Fibroblast of skin of abdomen (primary cell): ENCODE measurements around the gene ENTPD1. TPM values are rescaled to one million over a fixed set of nuclear protein-coding genes. Genes with fewer than 3 reads are reported as not detected.
"Not testable (repeated sequence)": the region's sequence is repeated elsewhere in the genome, so short reads cannot be mapped to it uniquely, and the experiment has no call there.

Source experiments
- DNase-seq: peaks from one replicate; pipeline ENCODE4 v3.0.0-alpha.2; 2013
- polyA plus RNA-seq, 2 experiments: library from polyadenylated mRNA; unstranded; fragments of 120-200 nt; gene quantifications; one replicate each; pipeline ENCODE4 v1.2.1, GENCODE V29; 2013; ENCODE audit not compliant: insufficient read length in 2 of 2

The ENTPD1 gene
- polyA plus RNA-seq (2013, experiment 1 of 2; ENCODE audit: insufficient read length) = 2.0 TPM
- polyA plus RNA-seq (2013, experiment 2 of 2; ENCODE audit: insufficient read length) = 1.8 TPM

GRCh38 chr10:95756041-95756761 is at the start of gene ENTPD1:
Gene ENTPD1 (plus strand): TSS chr10:95756163. CDS start chr10:95756240, 77 bp downstream.
- DNase-seq = no peak

GRCh38 chr10:95706573-95706972 is 49.4 kb upstream of the ENTPD1 start:
- DNase-seq = no peak

- no peak for DNase-seq
These were observed 49.0 kb upstream of the ENTPD1 start for GRCh38 chr10:95706990-95707389.

GRCh38 chr10:95711492-95711891 is 44.5 kb upstream of the ENTPD1 start:
- no peak for DNase-seq

- no peak for DNase-seq
These were observed 39.5 kb upstream of the ENTPD1 start for GRCh38 chr10:95716466-95716865.

- DNase-seq = no peak
These were observed 39.1 kb upstream of the ENTPD1 start for GRCh38 chr10:95716866-95717265.

GRCh38 chr10:95720745-95721144 is 35.2 kb upstream of the ENTPD1 start:
- not testable (repeated sequence) for DNase-seq

GRCh38 chr10:95722496-95722895 is 33.5 kb upstream of the ENTPD1 start:
- not testable (repeated sequence) for DNase-seq

GRCh38 chr10:95728526-95728925 is 27.4 kb upstream of the ENTPD1 start:
- no peak for DNase-seq

GRCh38 chr10:95729323-95730055 is 26.5 kb upstream of the ENTPD1 start:
- DNase-seq = no peak

GRCh38 chr10:95730233-95730632 is 25.7 kb upstream of the ENTPD1 start:
- DNase-seq = no peak

- not testable (repeated sequence) for DNase-seq
These were observed 23.1 kb upstream of the ENTPD1 start for GRCh38 chr10:95732907-95733306.

- no peak for DNase-seq
These were observed 16.9 kb upstream of the ENTPD1 start for GRCh38 chr10:95739056-95739455.

GRCh38 chr10:95741807-95742467 is 14.0 kb upstream of the ENTPD1 start:
- DNase-seq = no peak

GRCh38 chr10:95742485-95742884 is 13.5 kb upstream of the ENTPD1 start:
- DNase-seq = no peak

- no peak for DNase-seq
These were observed 12.9 kb upstream of the ENTPD1 start for GRCh38 chr10:95742962-95743535.

- no peak for DNase-seq
These were observed 10.5 kb upstream of the ENTPD1 start for GRCh38 chr10:95745501-95745900.

- no peak for DNase-seq
These were observed 7.6 kb upstream of the ENTPD1 start for GRCh38 chr10:95748349-95748748.

GRCh38 chr10:95755511-95756004 is 405 bp upstream of the ENTPD1 start:
- no peak for DNase-seq

- DNase-seq = no peak
These were observed 1.1 kb downstream of the ENTPD1 start for GRCh38 chr10:95756809-95757684.

- DNase-seq = no peak
These were observed 2.5 kb downstream of the ENTPD1 start for GRCh38 chr10:95758351-95759025.
